Epithelial cell of proximal tubule (primary cell): ENCODE measurements around the gene RPL19. TPM values are rescaled to one million over a fixed set of nuclear protein-coding genes. Genes with fewer than 3 reads are reported as not detected.

ENCODE experiments used
- DNase-seq: peaks from one replicate; pipeline ENCODE4 v3.0.0-alpha.2; 2011; ENCODE audit warnings: low read depth
- H3K4me3 ChIP-seq: 2 replicates; pipeline ENCODE4 v1.5.1; 2011; ENCODE audit warnings: low read depth, mild to moderate bottlenecking, low read length
- CTCF ChIP-seq: conservative IDR thresholded peaks from 2 replicates; pipeline ENCODE4 v1.5.1; 2012; ENCODE audit warnings: low read depth, mild to moderate bottlenecking, low read length
- total RNA-seq: library from RNA; depleted of rRNA; stranded (reverse); fragments of >200 nt; gene quantifications from 2 replicates; pipeline ENCODE4 v1.2.3, GENCODE V29; 2015

The RPL19 gene
- total RNA-seq, 1 donor from 2014 or later: 2,474 TPM

- H3K4me3 ChIP-seq: no peak overlapping the region
- DNase-seq: no peak
- TF ChIP-seq CTCF: no peak
These were observed 4.2 kb downstream of the RPL19 start for GRCh38 chr17:39204245-39204644.

- no peak for TF ChIP-seq CTCF
- H3K4me3 ChIP-seq: no peak overlapping the region
- DNase-seq: no peak
These were observed 5.0 kb downstream of the RPL19 start for GRCh38 chr17:39205112-39205526.

GRCh38 chr17:39208136-39208535, 8.1 kb downstream of the RPL19 start:
- no peak for DNase-seq
- no peak overlapping the region for H3K4me3 ChIP-seq
- TF ChIP-seq CTCF: no peak

GRCh38 chr17:39208893-39209292, 8.8 kb downstream of the RPL19 start:
- no peak for DNase-seq
- no peak for TF ChIP-seq CTCF
- H3K4me3 ChIP-seq: no peak overlapping the region

GRCh38 chr17:39209317-39210092, 9.4 kb downstream of the RPL19 start:
- no peak for TF ChIP-seq CTCF
- no peak for DNase-seq
- peak overlapping the region; percentile 45 for H3K4me3 ChIP-seq

- no peak for TF ChIP-seq CTCF
- no peak for DNase-seq
- H3K4me3 ChIP-seq: peak overlapping the region; percentile 45
These were observed 10.0 kb downstream of the RPL19 start for GRCh38 chr17:39210093-39210434.

- no peak for DNase-seq
- TF ChIP-seq CTCF: no peak
- no peak overlapping the region for H3K4me3 ChIP-seq
These were observed 12.2 kb downstream of the RPL19 start for GRCh38 chr17:39212195-39212810.
